Gastrocnemius medialis (tissue), 4 donors: ENCODE measurements around the gene KCNJ15. TPM values are rescaled to one million over a fixed set of nuclear protein-coding genes. Genes with fewer than 3 reads are reported as not detected.
"Not testable (repeated sequence)": the region's sequence is repeated elsewhere in the genome, so short reads cannot be mapped to it uniquely, and the experiment has no call there.

ENCODE experiments used
- ATAC-seq, 2 donors: fragments of 150-250 bp; one replicate each; pipeline ENCODE4 v1.9.1; 2016
- DNase-seq, 2 donors: peaks; one replicate each; pipeline ENCODE4 v3.0.0-alpha.2; 2019
- H3K27ac ChIP-seq, 4 donors: fragments of 200-600 bp; sonication (generic); 1 replicate in 1 of 4; 2 replicates in 3 of 4; pipeline ENCODE4 v1.5.1; 2016 to 2018; ENCODE audit warnings: mild to moderate bottlenecking in 2 of 4, moderate library complexity in 1 of 4
- H3K27me3 ChIP-seq, 3 donors: fragments of 200-600 bp; sonication (generic) in 2 of 3; 1 replicate in 1 of 3; 2 replicates in 2 of 3; pipeline versions ENCODE4 v1.5.1 to v1.6.0; 2016 to 2019; ENCODE audit warnings: mild to moderate bottlenecking in 1 of 3, moderate library complexity in 1 of 3
- H3K36me3 ChIP-seq, 2 donors: fragments of 200-600 bp; sonication (generic) in 1 of 2; one replicate each; pipeline ENCODE4 v1.5.1; 2017 to 2018
- H3K4me1 ChIP-seq, 2 donors: fragments of 200-600 bp; sonication (generic) in 1 of 2; one replicate each; pipeline ENCODE4 v1.5.1; 2016 to 2017; ENCODE audit warnings: mild to moderate bottlenecking in 2 of 2
- H3K4me3 ChIP-seq, 4 donors: fragments of 200-600 bp; sonication (generic) in 3 of 4; 1 replicate in 1 of 4; 2 replicates in 3 of 4; pipeline ENCODE4 v1.5.1; 2016 to 2019; ENCODE audit warnings: mild to moderate bottlenecking in 2 of 4
- H3K9me3 ChIP-seq, 3 donors: fragments of 200-600 bp; sonication (generic) in 2 of 3; 1 replicate in 1 of 3; 2 replicates in 2 of 3; pipeline ENCODE4 v1.5.1; 2016 to 2019
- POLR2A ChIP-seq, 2 donors: fragments of 450-650 bp; IDR thresholded peaks; one replicate each; pipeline ENCODE4 v1.6.1; 2017; ENCODE audit warnings: antibody characterized with exemption in 2 of 2, mild to moderate bottlenecking in 2 of 2, moderate library complexity in 2 of 2
- in situ Hi-C, 4 donors: fragments of 200-750 bp; cut with MboI; loops; one replicate each; pipeline versions ENCODE4 v1.15.0 to v1.8.0; 2017; ENCODE audit warnings: low sequenced_read_pairs in 4 of 4
- intact Hi-C: fragments of 100-400 bp; cut with DNase I; formaldehyde crosslinking; loops from one replicate; pipeline ENCODE4 v1.15.1; 2023; ENCODE audit warnings: low total_unique reads
- total RNA-seq, 4 donors: library from RNA; depleted of rRNA; stranded (reverse); fragments of >200 nt; gene quantifications; one replicate each; pipeline versions ENCODE4 v1.1.0 to v1.2.3, GENCODE V29; 2016
- TF ChIP-seq, protein P1 (sequence below), 5 experiments: fragments of 450-650 bp in 3 of 5; fragments of 200-600 bp in 2 of 5; sonication (generic) in 2 of 5; IDR thresholded peaks in 4 of 5; conservative IDR thresholded peaks in 1 of 5; 1 replicate in 4 of 5; 2 replicates in 1 of 5; pipeline ENCODE4 v1.5.1; 2016 to 2019; ENCODE audit warnings: antibody characterized with exemption in 5 of 5, mild to moderate bottlenecking in 3 of 5, moderate library complexity in 3 of 5

The KCNJ15 gene
- total RNA-seq, 4 donors from 2014 or later = 0.24 to 1.5 (median 0.37) TPM

DNA sequence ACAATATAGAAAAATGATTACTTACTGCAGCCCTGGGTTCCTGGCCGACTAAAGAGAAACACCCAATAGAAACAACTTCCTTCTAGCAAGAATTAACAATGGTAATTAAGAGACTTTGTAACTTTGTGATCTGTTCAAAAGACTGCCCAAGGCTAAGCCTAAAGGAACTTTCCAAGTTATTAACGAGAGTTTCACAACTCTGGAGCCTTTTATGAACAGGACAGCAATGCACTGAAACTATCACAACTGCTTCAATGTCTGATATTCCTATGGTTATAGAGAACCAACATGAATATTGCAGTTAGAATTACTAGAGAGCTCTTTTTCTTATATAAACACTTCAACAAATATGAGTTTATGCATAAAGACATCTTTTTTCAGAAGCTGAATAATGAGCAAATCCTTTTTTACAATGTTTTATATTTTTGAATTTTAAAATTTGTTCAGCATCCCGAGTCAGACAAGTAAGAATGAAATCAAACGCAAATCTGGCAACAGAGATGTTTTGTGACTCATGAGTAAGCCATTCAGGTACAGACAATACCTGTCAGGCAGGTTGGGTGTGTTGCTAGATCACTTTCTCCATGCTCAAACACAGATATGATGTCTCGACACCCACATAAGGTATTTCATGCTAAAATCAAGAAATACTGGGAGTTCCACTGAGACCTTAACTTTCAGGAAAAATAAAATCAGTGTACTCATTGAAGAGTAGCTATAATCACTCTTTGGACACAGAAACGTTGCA lies 22.2 kb upstream of the KCNJ15 start:
- intact Hi-C loops = no loop called here

DNA sequence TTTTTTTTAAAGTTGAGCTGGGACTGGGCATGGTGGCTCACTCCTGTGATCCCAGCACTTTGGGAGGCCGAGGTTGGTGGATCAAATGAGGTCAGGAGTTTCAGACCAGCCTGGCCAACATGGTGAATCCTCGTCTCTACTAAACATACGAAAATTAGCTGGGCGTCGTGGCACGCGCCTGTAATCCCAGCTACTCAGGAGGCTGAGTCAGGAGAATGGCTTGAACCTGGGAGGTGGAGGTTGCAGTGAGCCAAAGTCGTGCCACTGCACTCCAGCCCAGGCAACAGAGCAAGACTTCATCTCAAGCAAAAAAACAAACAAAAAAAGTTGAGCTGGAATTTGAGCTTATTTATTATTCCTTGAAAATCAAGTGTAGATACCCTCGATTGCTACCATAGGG lies 21.5 kb upstream of the KCNJ15 start:
- H3K27me3 ChIP-seq, H3K36me3 ChIP-seq, H3K4me3 ChIP-seq, H3K9me3 ChIP-seq, in situ Hi-C loops, H3K27ac ChIP-seq, DNase-seq, ATAC-seq, H3K4me1 ChIP-seq, intact Hi-C loops: not testable (repeated sequence)

More for the DNA sequence above, 22.2 kb upstream of the KCNJ15 start:
- peaks cover 0 to 3% (median 3%) of the 10 kb centered on the region in 3 donors for H3K9me3 ChIP-seq
- H3K36me3 ChIP-seq = no peaks in the 10 kb centered on the region
- TF ChIP-seq, protein P1, sequence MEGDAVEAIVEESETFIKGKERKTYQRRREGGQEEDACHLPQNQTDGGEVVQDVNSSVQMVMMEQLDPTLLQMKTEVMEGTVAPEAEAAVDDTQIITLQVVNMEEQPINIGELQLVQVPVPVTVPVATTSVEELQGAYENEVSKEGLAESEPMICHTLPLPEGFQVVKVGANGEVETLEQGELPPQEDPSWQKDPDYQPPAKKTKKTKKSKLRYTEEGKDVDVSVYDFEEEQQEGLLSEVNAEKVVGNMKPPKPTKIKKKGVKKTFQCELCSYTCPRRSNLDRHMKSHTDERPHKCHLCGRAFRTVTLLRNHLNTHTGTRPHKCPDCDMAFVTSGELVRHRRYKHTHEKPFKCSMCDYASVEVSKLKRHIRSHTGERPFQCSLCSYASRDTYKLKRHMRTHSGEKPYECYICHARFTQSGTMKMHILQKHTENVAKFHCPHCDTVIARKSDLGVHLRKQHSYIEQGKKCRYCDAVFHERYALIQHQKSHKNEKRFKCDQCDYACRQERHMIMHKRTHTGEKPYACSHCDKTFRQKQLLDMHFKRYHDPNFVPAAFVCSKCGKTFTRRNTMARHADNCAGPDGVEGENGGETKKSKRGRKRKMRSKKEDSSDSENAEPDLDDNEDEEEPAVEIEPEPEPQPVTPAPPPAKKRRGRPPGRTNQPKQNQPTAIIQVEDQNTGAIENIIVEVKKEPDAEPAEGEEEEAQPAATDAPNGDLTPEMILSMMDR (IDR thresholded peaks at IDR 0.05 in 4 of 5, conservative IDR thresholded peaks at IDR 0.05 in 1 of 5) = no peak
- TF ChIP-seq POLR2A (IDR thresholded peaks at IDR 0.05) = no peak
- no peaks in the 10 kb centered on the region for H3K27me3 ChIP-seq
- no peak for DNase-seq
- ATAC-seq = no peak
- in situ Hi-C loops = no loop called here
- H3K4me3 ChIP-seq = no peak overlapping the region
- H3K27ac ChIP-seq = no peak overlapping the region
- H3K4me1 ChIP-seq = no peaks in the 10 kb centered on the region

DNA sequence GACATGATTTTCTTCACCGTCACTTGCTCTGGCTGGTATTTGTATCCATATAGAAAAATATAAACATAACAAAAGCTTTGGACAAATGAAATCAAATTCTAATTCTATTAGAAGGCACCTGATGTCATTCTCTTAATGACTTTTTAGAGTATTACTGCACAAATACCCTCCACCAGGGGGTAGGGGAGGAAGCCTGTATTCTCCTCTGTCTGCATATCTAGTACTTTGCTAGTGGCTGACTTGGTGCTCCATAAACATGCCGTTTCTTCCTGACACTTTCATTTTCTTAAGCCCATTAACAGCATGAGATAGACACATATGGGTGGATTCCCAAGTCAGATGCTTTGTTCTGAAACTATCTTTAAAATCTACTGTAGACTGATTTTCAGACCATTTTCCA lies 20.6 kb upstream of the KCNJ15 start:
- H3K36me3 ChIP-seq = no peaks in the 10 kb centered on the region
- H3K27ac ChIP-seq = no peak overlapping the region
- intact Hi-C loops = no loop called here
- H3K27me3 ChIP-seq = no peaks in the 10 kb centered on the region
- DNase-seq (no peak), ATAC-seq (no peak)
- in situ Hi-C loops = no loop called here
- TF ChIP-seq, protein P1 (IDR thresholded peaks at IDR 0.05 in 4 of 5, conservative IDR thresholded peaks at IDR 0.05 in 1 of 5) = no peak
- no peak for TF ChIP-seq POLR2A (IDR thresholded peaks at IDR 0.05)
- no peaks in the 10 kb centered on the region for H3K9me3 ChIP-seq
- H3K4me1 ChIP-seq = no peaks in the 10 kb centered on the region
- H3K4me3 ChIP-seq = no peak overlapping the region

DNA sequence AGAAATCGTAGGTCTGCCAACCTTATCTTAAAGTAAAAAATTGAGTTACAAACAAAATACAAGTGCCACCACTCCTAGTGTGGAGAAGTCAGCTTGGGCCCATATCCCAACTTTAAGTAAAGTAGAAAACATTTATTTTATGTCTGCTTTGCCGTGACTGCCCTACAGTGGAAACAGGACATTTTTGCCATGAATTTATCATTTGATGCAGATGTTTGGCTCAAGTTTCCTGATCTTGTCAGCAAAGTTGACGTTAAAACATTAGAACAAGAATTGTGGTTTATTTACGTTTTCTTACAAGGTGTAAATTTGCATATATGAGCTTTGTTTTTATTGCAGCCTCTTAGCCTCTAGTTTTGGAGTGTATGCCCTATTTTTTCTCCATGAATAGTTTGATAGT lies 17.1 kb upstream of the KCNJ15 start:
- intact Hi-C loops = no loop called here

DNA sequence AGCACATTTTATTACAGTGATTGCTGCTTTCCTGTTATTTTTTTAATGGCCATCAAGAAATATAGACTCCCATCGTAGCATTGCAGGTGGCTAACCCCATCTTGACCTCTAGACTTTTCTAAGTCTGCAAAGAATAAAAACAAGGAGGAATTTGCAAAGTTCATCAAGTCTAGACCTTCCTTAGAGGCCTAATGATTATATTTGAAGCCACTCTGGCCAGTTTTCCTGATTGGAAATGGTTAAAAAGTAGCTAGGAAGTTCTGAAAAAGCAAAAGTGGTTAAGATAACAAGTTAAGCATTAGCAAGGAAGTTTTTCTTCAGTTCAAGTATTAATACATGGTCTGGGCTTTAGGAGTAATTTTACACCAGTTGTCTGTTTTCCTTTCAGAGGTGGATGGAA lies 16.7 kb upstream of the KCNJ15 start:
- DNase-seq = no peak
- H3K4me3 ChIP-seq = no peak overlapping the region
- ATAC-seq = no peak
- no peaks in the 10 kb centered on the region for H3K4me1 ChIP-seq
- intact Hi-C loops (no loop called here), in situ Hi-C loops (no loop called here)
- no peak overlapping the region for H3K27ac ChIP-seq
- TF ChIP-seq POLR2A (IDR thresholded peaks at IDR 0.05) = no peak
- TF ChIP-seq, protein P1 (IDR thresholded peaks at IDR 0.05 in 4 of 5, conservative IDR thresholded peaks at IDR 0.05 in 1 of 5) = no peak
- no peaks in the 10 kb centered on the region for H3K9me3 ChIP-seq
- H3K27me3 ChIP-seq = no peaks in the 10 kb centered on the region
- no peaks in the 10 kb centered on the region for H3K36me3 ChIP-seq

More for the DNA sequence above, 17.1 kb upstream of the KCNJ15 start:
- H3K9me3 ChIP-seq = no peaks in the 10 kb centered on the region
- no peaks in the 10 kb centered on the region for H3K4me1 ChIP-seq
- DNase-seq = no peak
- in situ Hi-C loops = no loop called here
- no peak for TF ChIP-seq POLR2A (IDR thresholded peaks at IDR 0.05)
- TF ChIP-seq, protein P1 (IDR thresholded peaks at IDR 0.05 in 4 of 5, conservative IDR thresholded peaks at IDR 0.05 in 1 of 5) = no peak
- H3K27me3 ChIP-seq = no peaks in the 10 kb centered on the region
- H3K36me3 ChIP-seq = no peaks in the 10 kb centered on the region
- ATAC-seq = no peak
- H3K4me3 ChIP-seq = no peak overlapping the region
- no peak overlapping the region for H3K27ac ChIP-seq
